AG10803 (cell line): Measurements from ENCODE around the gene STPG4.

Experiments
- DNase-seq: peaks from one replicate; pipeline ENCODE4 v3.0.0; 2010; ENCODE audit warnings: low read depth
- H3K4me3 ChIP-seq: 2 replicates; pipeline ENCODE4 v1.5.1; 2011; ENCODE audit warnings: mild to moderate bottlenecking, low read length, control low read depth
- TF ChIP-seq, protein P1 (sequence below): conservative IDR thresholded peaks from 2 replicates; pipeline ENCODE4 v1.5.1; 2011; ENCODE audit warnings: mild to moderate bottlenecking, low read length, control low read depth, inconsistent platforms

STPG4 gene

DNA sequence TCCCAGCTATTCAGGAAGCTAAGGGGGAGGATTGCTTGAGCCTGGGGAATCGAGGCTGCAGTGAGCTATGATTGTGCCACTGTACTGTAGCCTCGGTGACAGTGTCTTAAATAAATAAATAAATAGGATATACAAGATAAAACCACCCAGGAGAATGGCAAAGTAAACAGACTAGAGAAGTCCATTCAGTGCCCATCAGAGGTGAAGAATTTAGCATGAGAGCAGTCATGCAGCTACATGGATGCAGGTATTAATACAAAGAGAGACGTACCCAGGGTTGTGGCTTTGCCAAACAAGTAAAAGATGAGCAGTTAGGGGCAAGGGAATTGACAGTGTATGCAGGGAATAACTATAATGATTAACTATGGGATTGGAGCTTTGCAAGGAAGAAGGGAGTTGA is 8.1 kb downstream of the STPG4 start:
- no peak overlapping the region for H3K4me3 ChIP-seq
- TF ChIP-seq, protein P1, sequence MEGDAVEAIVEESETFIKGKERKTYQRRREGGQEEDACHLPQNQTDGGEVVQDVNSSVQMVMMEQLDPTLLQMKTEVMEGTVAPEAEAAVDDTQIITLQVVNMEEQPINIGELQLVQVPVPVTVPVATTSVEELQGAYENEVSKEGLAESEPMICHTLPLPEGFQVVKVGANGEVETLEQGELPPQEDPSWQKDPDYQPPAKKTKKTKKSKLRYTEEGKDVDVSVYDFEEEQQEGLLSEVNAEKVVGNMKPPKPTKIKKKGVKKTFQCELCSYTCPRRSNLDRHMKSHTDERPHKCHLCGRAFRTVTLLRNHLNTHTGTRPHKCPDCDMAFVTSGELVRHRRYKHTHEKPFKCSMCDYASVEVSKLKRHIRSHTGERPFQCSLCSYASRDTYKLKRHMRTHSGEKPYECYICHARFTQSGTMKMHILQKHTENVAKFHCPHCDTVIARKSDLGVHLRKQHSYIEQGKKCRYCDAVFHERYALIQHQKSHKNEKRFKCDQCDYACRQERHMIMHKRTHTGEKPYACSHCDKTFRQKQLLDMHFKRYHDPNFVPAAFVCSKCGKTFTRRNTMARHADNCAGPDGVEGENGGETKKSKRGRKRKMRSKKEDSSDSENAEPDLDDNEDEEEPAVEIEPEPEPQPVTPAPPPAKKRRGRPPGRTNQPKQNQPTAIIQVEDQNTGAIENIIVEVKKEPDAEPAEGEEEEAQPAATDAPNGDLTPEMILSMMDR = no peak
- no peak for DNase-seq

DNA sequence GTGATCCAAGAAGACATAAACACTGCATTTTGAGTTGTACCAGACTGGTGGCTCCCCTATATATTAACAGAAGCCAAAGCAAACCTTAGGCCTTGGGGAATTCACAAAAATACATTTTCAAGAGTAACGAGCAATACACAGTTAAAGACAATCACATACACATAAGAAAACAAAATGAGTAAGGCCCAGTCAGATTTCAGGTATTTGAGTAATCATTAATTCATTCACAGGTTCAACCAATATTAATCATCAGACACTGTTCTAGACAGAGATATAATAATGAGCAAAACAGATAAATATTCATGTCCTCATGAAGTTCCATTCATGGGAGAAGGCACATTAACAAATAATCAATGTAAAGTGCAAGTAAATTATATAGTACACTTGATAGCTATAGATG is 9.6 kb downstream of the STPG4 start:
- TF ChIP-seq, protein P1 = no peak
- no peak for DNase-seq
- H3K4me3 ChIP-seq = no peak overlapping the region

DNA sequence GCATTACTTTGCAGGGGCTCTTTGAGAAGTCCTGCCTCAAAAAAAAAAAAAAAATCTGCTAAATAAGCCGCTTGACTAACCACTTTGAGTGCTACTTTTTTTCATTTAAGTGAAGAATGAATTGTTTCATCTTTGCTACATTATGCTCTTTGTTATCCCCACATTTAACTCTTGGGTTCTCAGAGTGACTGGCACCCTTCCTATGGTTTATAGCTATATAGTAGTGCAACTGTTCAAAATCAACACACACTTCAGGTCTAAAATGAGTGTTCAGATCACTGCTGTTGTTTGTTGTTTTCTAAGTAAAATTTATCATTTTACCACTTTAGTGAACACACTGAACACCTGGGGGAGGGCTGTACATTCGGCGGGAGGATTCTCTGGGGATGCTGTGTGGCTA is 13.6 kb downstream of the STPG4 start:
- no peak overlapping the region for H3K4me3 ChIP-seq
- DNase-seq = no peak
- TF ChIP-seq, protein P1 = no peak

DNA sequence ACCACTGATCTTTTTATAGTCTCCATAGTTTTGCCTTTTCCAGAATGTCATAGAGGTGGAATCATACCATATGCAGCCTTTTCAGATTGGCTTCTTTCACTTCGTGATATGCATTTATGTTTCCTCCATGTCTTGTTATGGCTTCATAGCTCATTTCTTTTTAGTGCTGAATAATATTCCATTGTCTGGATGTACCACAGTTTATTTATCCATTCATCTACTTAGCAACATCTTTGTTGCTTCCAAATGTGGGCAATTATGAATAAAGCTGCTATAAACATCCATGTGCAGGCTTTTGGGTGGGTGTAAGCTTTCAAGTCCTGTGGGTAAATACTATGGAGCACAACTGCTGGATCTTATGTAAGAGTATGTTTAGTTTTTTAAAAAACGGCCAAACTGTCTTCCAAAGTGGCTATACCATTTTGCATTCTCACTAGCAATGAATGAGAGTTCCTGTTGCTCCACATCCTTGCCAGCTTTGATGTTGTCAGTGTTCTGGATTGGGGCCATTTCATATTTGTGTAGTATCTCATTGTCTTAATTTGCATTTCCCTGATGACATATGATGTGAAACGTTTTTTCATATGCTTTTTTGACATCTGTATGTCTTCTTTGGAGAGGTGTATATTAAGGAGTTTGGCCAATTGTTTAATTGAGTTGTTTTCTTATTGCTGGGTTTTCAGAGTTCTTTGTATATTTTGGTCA is 20.6 kb downstream of the STPG4 start:
- TF ChIP-seq, protein P1 = no peak

DNA sequence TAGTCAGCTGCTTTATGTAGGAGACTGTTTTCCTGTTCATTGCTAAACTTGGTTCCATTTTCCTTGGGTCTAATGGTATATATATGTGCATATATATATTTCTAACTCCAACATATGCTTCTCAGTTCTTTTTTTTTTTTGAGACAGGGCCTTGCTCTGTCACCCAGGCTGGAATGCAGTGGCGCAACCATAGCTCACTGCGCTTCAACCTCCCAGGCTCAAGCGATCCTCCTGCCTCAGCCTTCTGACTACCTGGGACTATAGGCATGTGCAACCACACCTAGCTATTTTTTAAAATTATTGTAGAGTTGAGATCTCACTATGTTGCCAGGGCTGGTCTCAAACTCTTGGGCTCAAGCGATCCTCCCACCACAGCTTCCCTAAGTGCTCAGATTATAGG is 22.1 kb downstream of the STPG4 start:
- H3K4me3 ChIP-seq = no peak overlapping the region
- TF ChIP-seq, protein P1 = no peak
- no peak for DNase-seq

More for the DNA sequence above, 20.6 kb downstream of the STPG4 start:
- H3K4me3 ChIP-seq = no peak overlapping the region
- no peak for DNase-seq

DNA sequence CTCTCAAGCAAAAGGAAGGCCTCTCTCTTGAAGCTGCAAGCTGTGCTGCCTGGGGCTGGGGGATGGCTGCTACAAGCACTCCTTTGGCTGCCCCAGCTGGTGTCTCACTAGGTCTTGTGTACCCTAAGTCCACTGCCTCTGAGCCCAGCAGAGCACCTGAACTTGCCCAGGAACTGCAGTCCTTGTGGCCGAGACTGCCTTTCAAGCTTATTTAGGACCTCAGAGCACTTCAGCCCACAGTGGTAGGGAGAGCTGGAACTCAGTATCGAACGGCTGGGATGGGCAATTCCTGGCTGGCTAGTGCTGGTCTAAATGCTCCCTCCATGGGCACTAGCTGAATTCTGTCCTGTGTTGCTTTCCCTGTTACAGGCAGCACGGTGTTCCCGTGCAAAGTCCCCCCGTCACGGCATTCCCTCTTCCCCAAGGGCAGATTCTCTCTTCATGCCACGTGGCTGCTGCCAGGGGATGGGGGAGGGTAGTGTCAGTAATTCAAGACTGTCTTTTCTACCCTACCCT is 25.9 kb downstream of the STPG4 start:
- DNase-seq = no peak
- TF ChIP-seq, protein P1 = no peak
- H3K4me3 ChIP-seq = no peak overlapping the region

DNA sequence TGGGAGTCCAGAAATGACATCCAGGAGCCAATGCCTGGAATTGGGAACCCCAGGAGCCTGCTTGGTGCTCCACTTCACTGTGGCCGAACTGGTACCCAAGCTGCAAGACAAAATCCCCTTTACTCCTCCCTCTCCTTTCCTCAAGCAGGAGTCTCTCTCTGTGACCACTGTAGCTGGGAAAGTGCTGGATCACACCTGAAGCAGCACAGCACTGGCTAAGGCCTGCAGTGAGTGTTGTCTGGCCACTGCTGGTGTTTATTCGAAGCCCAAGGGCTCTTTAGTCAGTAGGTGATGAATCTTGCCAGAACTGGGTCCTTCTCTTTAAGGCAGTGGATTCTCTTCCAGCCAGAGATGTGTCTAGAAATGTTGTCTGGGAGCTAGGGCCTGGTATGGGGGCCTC is 26.4 kb downstream of the STPG4 start:
- no peak for DNase-seq
- TF ChIP-seq, protein P1 = no peak
- no peak overlapping the region for H3K4me3 ChIP-seq
